Retinal pigment epithelial cell (primary cell): Measurements from ENCODE around the gene SCN1A.

Experiments
- DNase-seq: peaks from one replicate; pipeline ENCODE4 v3.0.0-alpha.2; 2010; ENCODE audit warnings: low read depth
- H3K4me3 ChIP-seq: 2 replicates; pipeline ENCODE4 v1.5.1; 2011; ENCODE audit warnings: mild to moderate bottlenecking, low read length, control low read depth, moderate library complexity
- CTCF ChIP-seq: conservative IDR thresholded peaks from 2 replicates; pipeline ENCODE4 v1.5.1; 2011; ENCODE audit warnings: low read depth, low read length, control low read depth, inconsistent platforms

Gene SCN1A

GRCh38 chr2:166135849-166136258 is 8.0 kb upstream of the SCN1A start:
- H3K4me3 ChIP-seq = no peak overlapping the region
- DNase-seq = no peak
- no peak for TF ChIP-seq CTCF

GRCh38 chr2:166135152-166135848 is 7.5 kb upstream of the SCN1A start:
- no peak for DNase-seq
- TF ChIP-seq CTCF = no peak

GRCh38 chr2:166134252-166135151 is 6.7 kb upstream of the SCN1A start:
- no peak for TF ChIP-seq CTCF
- DNase-seq = no peak
- H3K4me3 ChIP-seq = no peak overlapping the region

More at GRCh38 chr2:166135152-166135848, 7.5 kb upstream of the SCN1A start:
- no peak overlapping the region for H3K4me3 ChIP-seq

GRCh38 chr2:166133653-166134052 is 5.8 kb upstream of the SCN1A start:
- TF ChIP-seq CTCF = no peak
- no peak for DNase-seq
- no peak overlapping the region for H3K4me3 ChIP-seq

- TF ChIP-seq CTCF = no peak
- no peak for DNase-seq
- no peak overlapping the region for H3K4me3 ChIP-seq
Measured at GRCh38 chr2:166128156-166128505, 311 bp upstream of the SCN1A start.

GRCh38 chr2:166126007-166126639 is 1.7 kb downstream of the SCN1A start:
- DNase-seq = no peak
- no peak for TF ChIP-seq CTCF
- H3K4me3 ChIP-seq = no peak overlapping the region
